GM19099 (cell line): ENCODE measurements around the gene TH.

Experiments used
- POLR2A ChIP-seq: IDR thresholded peaks from 3 replicates; pipeline ENCODE4 v1.6.1; 2011; ENCODE audit warnings: low read depth; ENCODE audit not compliant: insufficient read length; ENCODE audit errors: extremely low read depth

The TH gene

GRCh38 chr11:2193099-2193887 lies 21.7 kb upstream of the TH start:
- TF ChIP-seq POLR2A: no peak

GRCh38 chr11:2192435-2192834 lies 20.8 kb upstream of the TH start:
- no peak for TF ChIP-seq POLR2A

- no peak for TF ChIP-seq POLR2A
These were observed 20.3 kb upstream of the TH start for GRCh38 chr11:2191883-2192282.

GRCh38 chr11:2190657-2191471 lies 19.2 kb upstream of the TH start:
- TF ChIP-seq POLR2A: no peak

DNA sequence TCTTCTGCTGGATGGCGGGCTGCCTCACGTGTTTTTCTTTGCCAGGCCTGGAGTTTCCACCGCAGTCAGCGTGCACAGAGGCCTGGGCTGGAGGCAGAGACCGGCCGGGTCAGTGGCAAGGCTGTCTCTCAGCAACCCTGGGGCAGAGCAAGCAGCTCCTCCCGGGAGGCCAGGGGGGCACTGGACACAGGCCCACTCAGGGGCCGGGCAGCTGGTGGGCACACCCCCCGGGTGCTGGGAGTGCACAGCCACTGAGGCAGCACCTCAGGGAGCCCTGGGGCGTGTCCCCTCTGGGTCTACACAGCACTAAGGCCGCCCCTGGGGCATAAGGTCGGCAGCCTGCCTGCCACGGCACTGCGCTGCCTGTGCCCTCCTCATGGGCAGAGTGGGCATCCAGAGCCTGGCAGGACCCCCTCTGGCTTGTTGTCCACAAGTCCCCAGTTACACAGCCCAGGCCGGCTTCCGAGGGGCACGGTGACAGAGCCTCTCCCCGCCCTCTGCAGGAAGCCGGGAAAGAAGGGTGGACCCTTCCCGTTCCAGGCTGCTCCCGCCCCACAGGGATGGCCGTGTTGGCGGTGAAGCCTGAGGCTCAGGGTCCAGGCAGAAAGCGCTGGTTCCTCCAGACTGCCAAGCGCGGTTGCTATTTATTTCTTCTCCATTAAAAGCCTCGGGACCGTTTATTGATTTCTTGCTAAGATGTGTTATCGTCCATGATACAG lies 18.5 kb upstream of the TH start:
- TF ChIP-seq POLR2A: no peak

- TF ChIP-seq POLR2A: no peak
These were observed 17.1 kb upstream of the TH start for GRCh38 chr11:2188745-2189144.

- TF ChIP-seq POLR2A: no peak
These were observed 15.7 kb upstream of the TH start for GRCh38 chr11:2187280-2187707.

GRCh38 chr11:2186669-2187279 lies 15.2 kb upstream of the TH start:
- TF ChIP-seq POLR2A: no peak

DNA sequence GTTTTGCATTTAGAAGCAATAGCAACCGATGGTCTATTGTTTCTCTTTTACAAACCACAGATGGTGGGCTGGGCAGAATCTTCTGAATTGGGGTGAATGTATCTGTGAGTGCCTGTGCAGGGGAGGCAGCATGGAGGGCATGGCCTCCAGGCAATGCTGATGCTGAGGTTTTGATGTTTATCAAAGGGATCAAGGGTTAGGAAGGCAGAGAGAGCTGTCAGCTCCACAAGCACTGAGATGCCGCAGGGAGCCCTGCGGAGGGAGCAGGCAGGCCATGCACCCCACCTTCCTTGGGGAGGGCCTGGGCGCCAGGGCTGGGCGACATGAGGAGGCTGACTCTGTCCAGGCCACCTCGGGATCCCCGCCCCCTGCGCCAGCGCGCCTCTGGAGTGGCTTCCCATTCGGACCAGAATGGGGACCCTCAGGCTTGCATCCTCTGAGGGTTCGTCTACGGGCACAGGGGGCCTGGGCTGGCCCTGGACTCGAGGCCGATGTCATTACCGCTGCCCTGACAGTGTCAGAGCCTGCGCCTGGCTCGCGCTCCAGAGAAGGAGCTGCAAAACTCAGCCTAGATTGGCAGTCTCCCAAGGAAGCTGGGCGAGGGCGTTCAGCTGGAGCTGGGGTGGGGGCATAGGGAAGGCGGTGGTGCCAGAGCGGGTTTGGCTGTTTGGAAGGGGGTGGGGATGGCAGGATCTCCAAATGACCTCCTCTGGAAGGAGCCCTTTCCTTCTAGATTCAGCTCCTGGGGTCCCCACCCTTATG lies 13.9 kb upstream of the TH start:
- TF ChIP-seq POLR2A: no peak

- no peak for TF ChIP-seq POLR2A
These were observed 11.3 kb upstream of the TH start for GRCh38 chr11:2182692-2183474.

- no peak for TF ChIP-seq POLR2A
These were observed 10.5 kb upstream of the TH start for GRCh38 chr11:2182075-2182474.

- TF ChIP-seq POLR2A: no peak
These were observed 9.3 kb upstream of the TH start for GRCh38 chr11:2180789-2181370.

GRCh38 chr11:2180347-2180746 lies 8.7 kb upstream of the TH start:
- TF ChIP-seq POLR2A: no peak
